T-helper 2 cell treated with Interferon-gamma antibody and Interleukin-4, amounts not matched to agents 100 ng/mL and 5 ng/mL, for 36 hours (primary cell): Measurements from ENCODE around the gene IRGM. TPM values are rescaled to one million over a fixed set of nuclear protein-coding genes. Genes with fewer than 3 reads are reported as not detected.
"Not testable (repeated sequence)": the region's sequence is repeated elsewhere in the genome, so short reads cannot be mapped to it uniquely, and the experiment has no call there.

Experiments used
- intact Hi-C: fragments of 100-400 bp; cut with micrococcal nuclease; formaldehyde crosslinking; loops from one replicate; pipeline ENCODE4 v1.15.1; 2023
- total RNA-seq: library from RNA; stranded (reverse); gene quantifications from 2 replicates; pipeline ENCODE4 v1.2.3, GENCODE V29; 2022

IRGM gene, protein sequence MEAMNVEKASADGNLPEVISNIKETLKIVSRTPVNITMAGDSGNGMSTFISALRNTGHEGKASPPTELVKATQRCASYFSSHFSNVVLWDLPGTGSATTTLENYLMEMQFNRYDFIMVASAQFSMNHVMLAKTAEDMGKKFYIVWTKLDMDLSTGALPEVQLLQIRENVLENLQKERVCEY
- total RNA-seq, result 3.5 and 4.2 TPM in 2 replicates

GRCh38 chr5:150846308-150846653 is at the start of gene IRGM:
IRGM (plus strand) TSS chr5:150846521; CDS start chr5:150848124, 1,603 bp downstream.
- intact Hi-C loops, result loop anchor here (2.0 to 5.0 kb wide), 5 partner anchors 63 to 395 kb away; no protein-coding TSS in a partner anchor

GRCh38 chr5:150797384-150797783 is 48.9 kb upstream of the IRGM start:
- intact Hi-C loops, result no loop called here

- intact Hi-C loops, result loop anchor here (1.0 kb wide), 2 partner anchors 46 to 240 kb away; no protein-coding TSS in a partner anchor
Measured at GRCh38 chr5:150801117-150801927, 45.0 kb upstream of the IRGM start.

GRCh38 chr5:150804388-150804787 is 41.9 kb upstream of the IRGM start:
- intact Hi-C loops, result no loop called here

DNA sequence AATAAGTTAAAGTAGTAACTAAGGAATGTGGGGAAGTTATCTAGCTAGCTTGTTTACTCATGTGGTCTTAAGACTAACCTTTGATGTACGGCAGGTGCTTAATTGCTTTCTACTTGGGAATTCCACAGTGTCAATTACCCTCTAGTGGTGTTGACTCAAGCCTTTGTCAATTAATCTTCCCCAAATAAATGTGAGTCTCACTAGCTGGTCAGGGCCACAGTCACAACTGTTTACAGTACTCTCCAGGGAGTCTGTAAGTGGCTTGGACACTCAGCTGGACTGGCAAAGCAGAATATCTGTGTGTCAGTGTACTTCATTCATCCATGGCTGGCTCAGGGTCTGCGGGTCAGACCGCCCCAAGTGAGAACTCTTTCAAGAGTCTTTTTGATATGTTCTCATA is 37.0 kb upstream of the IRGM start:
- intact Hi-C loops, result no loop called here

DNA sequence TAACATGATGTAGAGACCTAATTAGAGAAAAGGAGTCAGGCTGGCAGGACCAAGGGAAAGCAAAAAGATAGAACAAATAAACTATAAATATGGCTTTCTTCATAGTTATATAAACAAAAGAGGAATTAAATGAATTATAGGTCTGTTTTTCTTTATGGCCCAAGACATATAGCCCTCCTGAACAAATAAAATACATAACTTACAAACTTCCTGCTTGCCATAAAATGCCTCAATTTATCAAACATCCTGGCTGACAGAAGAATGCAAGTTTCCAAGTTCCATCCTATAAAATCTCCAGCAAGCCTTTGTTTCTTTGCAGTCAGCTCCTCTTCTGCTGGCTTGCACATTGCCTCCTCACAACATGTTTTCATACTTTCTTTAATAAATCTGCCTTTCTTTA is 31.3 kb upstream of the IRGM start:
- intact Hi-C loops, result no loop called here

GRCh38 chr5:150816946-150817345 is 29.4 kb upstream of the IRGM start:
- intact Hi-C loops, result no loop called here

DNA sequence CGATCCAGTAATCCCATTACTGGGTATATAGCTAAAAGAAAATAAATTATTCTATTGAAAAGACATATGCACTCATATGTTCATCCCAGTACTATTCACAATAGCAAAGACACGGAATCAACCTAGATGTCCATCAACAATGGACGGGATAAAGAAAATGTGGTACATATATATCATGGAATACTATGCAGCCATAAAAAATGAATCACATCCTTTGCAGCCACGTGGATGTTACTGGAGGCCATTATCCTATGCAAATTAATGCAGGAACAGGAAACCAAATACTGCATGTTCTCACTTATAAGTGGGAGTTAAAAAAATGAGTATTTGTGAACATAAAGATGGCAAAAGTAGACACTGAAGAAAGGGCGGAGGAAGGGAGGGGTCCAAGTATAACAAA is 16.6 kb upstream of the IRGM start:
- intact Hi-C loops, result no loop called here

- intact Hi-C loops, result not testable (repeated sequence)
Measured at GRCh38 chr5:150831821-150832220, 14.5 kb upstream of the IRGM start.

- intact Hi-C loops, result no loop called here
Measured at GRCh38 chr5:150836064-150836463, 10.3 kb upstream of the IRGM start.

GRCh38 chr5:150836703-150837102 is 9.6 kb upstream of the IRGM start:
- intact Hi-C loops, result no loop called here

DNA sequence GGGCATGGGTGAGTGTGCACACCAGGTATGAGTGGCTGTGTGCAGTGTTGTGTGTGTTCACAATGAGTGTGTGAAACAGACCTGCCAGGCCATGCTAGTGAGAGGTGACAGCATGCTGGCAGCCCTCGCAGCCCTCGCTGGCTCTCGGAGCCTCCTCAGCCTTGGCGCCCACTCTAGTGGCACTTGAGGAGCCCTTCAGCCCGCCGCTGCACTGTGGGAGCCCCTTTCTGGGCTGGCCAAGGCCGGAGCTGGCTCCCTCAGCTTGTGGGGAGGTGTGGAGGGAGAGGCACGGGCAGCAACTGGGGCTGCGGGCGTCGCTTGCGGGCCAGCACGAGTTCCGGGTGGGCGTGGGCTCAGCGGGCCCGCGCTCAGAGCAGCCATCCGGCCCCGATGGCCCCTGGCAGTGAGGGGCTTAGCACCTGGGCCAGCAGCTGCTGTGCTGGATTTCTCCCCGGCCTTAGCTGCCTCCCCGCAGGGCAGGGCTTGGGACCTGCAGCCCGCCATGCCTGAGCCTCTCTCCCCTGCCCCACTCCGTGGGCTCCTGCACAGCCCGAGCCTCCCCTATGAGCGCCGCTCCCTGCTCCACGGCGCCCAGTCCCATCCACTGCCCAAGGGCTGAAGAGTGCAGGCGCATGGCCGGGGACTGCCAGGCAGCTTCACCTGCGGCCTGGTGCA is 999 bp upstream of the IRGM start:
- intact Hi-C loops, result loop anchor here (5.0 kb wide), 2 partner anchors 123 to 188 kb away; no protein-coding TSS in a partner anchor

GRCh38 chr5:150846654-150847333 is 473 bp downstream of the IRGM start:
- intact Hi-C loops, result loop anchor here (1.0 to 5.0 kb wide), 9 partner anchors 45 to 396 kb away; no protein-coding TSS in a partner anchor

GRCh38 chr5:150847334-150847695 is 994 bp downstream of the IRGM start:
- intact Hi-C loops, result loop anchor here (1.0 to 5.0 kb wide), 9 partner anchors 46 to 397 kb away; no protein-coding TSS in a partner anchor

GRCh38 chr5:150848271-150848670 is 1.9 kb downstream of the IRGM start:
- intact Hi-C loops, result loop anchor here (5.0 kb wide), 2 partner anchors 126 to 191 kb away; no protein-coding TSS in a partner anchor

GRCh38 chr5:150851039-150851438 is 4.7 kb downstream of the IRGM start:
- intact Hi-C loops, result no loop called here

GRCh38 chr5:150853561-150853960 is 7.2 kb downstream of the IRGM start:
- intact Hi-C loops, result no loop called here

DNA sequence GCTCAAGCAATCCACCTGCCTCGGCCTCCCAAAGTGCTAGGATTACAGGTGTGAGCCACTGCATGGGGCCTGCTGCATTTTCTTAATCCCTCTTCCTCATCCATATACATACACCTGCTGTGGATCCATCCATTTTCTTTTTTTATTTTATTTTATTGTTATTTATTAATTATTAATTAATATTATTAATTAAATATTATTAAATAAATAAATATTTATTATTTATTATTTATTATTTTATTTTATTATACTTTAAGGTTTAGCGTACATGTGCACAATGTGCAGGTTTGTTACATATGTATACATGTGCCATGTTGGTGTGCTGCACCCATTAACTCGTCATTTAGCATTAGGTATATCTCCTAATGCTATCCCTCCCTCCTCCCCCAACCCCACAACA is 10.4 kb downstream of the IRGM start:
- intact Hi-C loops, result not testable (repeated sequence)

GRCh38 chr5:150860246-150860821 is 14.0 kb downstream of the IRGM start:
- intact Hi-C loops, result no loop called here

- intact Hi-C loops, result no loop called here
Measured at GRCh38 chr5:150862070-150862469, 15.7 kb downstream of the IRGM start.

- intact Hi-C loops, result no loop called here
Measured at GRCh38 chr5:150879358-150879757, 33.0 kb downstream of the IRGM start.
